Esophagus muscularis mucosa (tissue), 4 donors: ENCODE data around the gene PGAM1. TPM values are rescaled to one million over a fixed set of nuclear protein-coding genes. Genes with fewer than 3 reads are reported as not detected.

Experiments
- DNase-seq: peaks from one replicate; pipeline ENCODE4 v3.0.0-alpha.2; 2017; ENCODE audit errors: extremely low spot score
- H3K27ac ChIP-seq, 4 donors: fragments of 200-600 bp; sonication (generic); replicated peaks in 1 of 4; 1 replicate in 3 of 4; 2 replicates in 1 of 4; pipeline ENCODE4 v1.5.1; 2016 to 2019; ENCODE audit warnings: mild to moderate bottlenecking in 1 of 4
- H3K27me3 ChIP-seq, 4 donors: fragments of 200-600 bp; sonication (generic); one replicate each; pipeline versions ENCODE4 v1.5.1 to v1.6.0; 2016 to 2019
- H3K36me3 ChIP-seq, 4 donors: fragments of 200-600 bp; sonication (generic); one replicate each; pipeline ENCODE4 v1.5.1; 2016 to 2019
- H3K4me1 ChIP-seq, 4 donors: fragments of 200-600 bp; sonication (generic); one replicate each; pipeline ENCODE4 v1.5.1; 2016 to 2019
- H3K4me3 ChIP-seq, 4 donors: fragments of 200-600 bp; sonication (generic); 1 replicate in 2 of 4; 2 replicates in 2 of 4; pipeline ENCODE4 v1.5.1; 2016 to 2019; ENCODE audit warnings: mild to moderate bottlenecking in 4 of 4, moderate library complexity in 1 of 4
- H3K9me3 ChIP-seq, 4 donors: fragments of 200-600 bp; sonication (generic); 1 replicate in 3 of 4; 2 replicates in 1 of 4; pipeline ENCODE4 v1.5.1; 2016 to 2019
- CTCF ChIP-seq, 3 experiments: fragments of 200-600 bp in 2 of 3; fragments of 450-650 bp in 1 of 3; sonication (generic) in 2 of 3; IDR thresholded peaks; one replicate each; pipeline ENCODE4 v1.5.1; 2017 to 2019; ENCODE audit warnings: antibody characterized with exemption in 3 of 3, mild to moderate bottlenecking in 2 of 3, moderate library complexity in 1 of 3
- EP300 ChIP-seq: sonication (generic); formaldehyde crosslinking; IDR thresholded peaks from one replicate; pipeline ENCODE4 v1.6.1; 2017; ENCODE audit warnings: antibody characterized with exemption
- POLR2A ChIP-seq: fragments of 450-650 bp; IDR thresholded peaks from one replicate; pipeline ENCODE4 v1.6.1; 2017; ENCODE audit warnings: antibody characterized with exemption, moderate library complexity, mild to moderate bottlenecking, low read depth
- POLR2AphosphoS5 ChIP-seq, 2 donors: sonication (generic); formaldehyde crosslinking; IDR thresholded peaks; one replicate each; pipeline ENCODE4 v1.6.1; 2017; ENCODE audit warnings: antibody characterized with exemption in 2 of 2
- WGBS: methylation state at CpG from one replicate; pipeline ENCODE4 v1.1.5; 2018; 5-methylcytosine and 5-hydroxymethylcytosine counted together
- intact Hi-C: fragments of 100-400 bp; cut with DNase I; formaldehyde crosslinking; loops from one replicate; pipeline ENCODE4 v1.15.1; 2023
- total RNA-seq, 4 donors: library from RNA; depleted of rRNA; stranded (reverse); fragments of >200 nt; gene quantifications; one replicate each; pipeline versions ENCODE4 v1.1.0 to v1.2.1, GENCODE V29; 2016

Gene PGAM1
- total RNA-seq, 4 donors from 2014 or later = 282 to 381 (median 321) TPM

- Histone ChIP-seq H3K36me3 (peaks cover 23 to 43% (median 36%) of the 10 kb centered on the region in 4 donors), H3K27ac (peak overlapping the region in 3 of 4 donors; percentile 5 to 95 (median 93)), H3K27me3 (no peaks in the 10 kb centered on the region), H3K4me1 (peaks cover 23 to 39% (median 35%) of the 10 kb centered on the region in 4 donors), H3K4me3 (peak overlapping the region in 1 of 4 donors; percentile 13), H3K9me3 (no peaks in the 10 kb centered on the region)
- intact Hi-C loops = no loop called here
- TF ChIP-seq POLR2AphosphoS5 (IDR thresholded peaks at IDR 0.05) (no peak), EP300 (no peak), CTCF (IDR thresholded peaks at IDR 0.05) (no peak), POLR2A (no peak)
- 69% methylated on average over 4 of the region's 4 CpGs for WGBS
- no peak for DNase-seq
These were observed 2.6 kb downstream of the PGAM1 start for GRCh38 chr10:97428572-97428981.

GRCh38 chr10:97434055-97434454 lies 8.1 kb downstream of the PGAM1 start:
- intact Hi-C loops = no loop called here
- Histone ChIP-seq H3K36me3 (peaks cover 44 to 91% (median 87%) of the 10 kb centered on the region in 4 donors), H3K4me1 (no peaks in the 10 kb centered on the region), H3K27ac (no peak overlapping the region), H3K9me3 (no peaks in the 10 kb centered on the region), H3K4me3 (no peak overlapping the region), H3K27me3 (no peaks in the 10 kb centered on the region)
- no peak for DNase-seq
- TF ChIP-seq POLR2A (no peak), CTCF (IDR thresholded peaks at IDR 0.05) (no peak), POLR2AphosphoS5 (IDR thresholded peaks at IDR 0.05) (no peak), EP300 (no peak)

- Histone ChIP-seq H3K36me3 (peaks cover 44 to 91% (median 89%) of the 10 kb centered on the region in 4 donors), H3K27ac (no peak overlapping the region), H3K27me3 (no peaks in the 10 kb centered on the region), H3K9me3 (no peaks in the 10 kb centered on the region), H3K4me1 (no peaks in the 10 kb centered on the region), H3K4me3 (no peak overlapping the region)
- intact Hi-C loops = no loop called here
- TF ChIP-seq EP300 (no peak), POLR2A (no peak), CTCF (IDR thresholded peaks at IDR 0.05) (no peak), POLR2AphosphoS5 (IDR thresholded peaks at IDR 0.05) (no peak)
- DNase-seq = no peak
- no CpG with 5 or more reads among the region's 1 CpG for WGBS
These were observed 8.6 kb downstream of the PGAM1 start for GRCh38 chr10:97434557-97434956.

GRCh38 chr10:97435211-97435610 lies 9.2 kb downstream of the PGAM1 start:
- WGBS = 91% methylated on average over 6 of the region's 6 CpGs
- Histone ChIP-seq H3K9me3 (no peaks in the 10 kb centered on the region), H3K27me3 (no peaks in the 10 kb centered on the region), H3K4me1 (no peaks in the 10 kb centered on the region), H3K36me3 (peaks cover 48 to 92% (median 88%) of the 10 kb centered on the region in 4 donors), H3K27ac (no peak overlapping the region), H3K4me3 (no peak overlapping the region)
- DNase-seq = no peak
- intact Hi-C loops = no loop called here
- TF ChIP-seq EP300 = no peak
- no peak for TF ChIP-seq POLR2AphosphoS5 (IDR thresholded peaks at IDR 0.05)
- no peak for TF ChIP-seq CTCF (IDR thresholded peaks at IDR 0.05)
- no peak for TF ChIP-seq POLR2A

- no peaks in the 10 kb centered on the region for H3K9me3 ChIP-seq
- H3K36me3 ChIP-seq = peaks cover 22 to 59% (median 47%) of the 10 kb centered on the region in 4 donors
- no peaks in the 10 kb centered on the region for H3K27me3 ChIP-seq
- WGBS = 91% methylated on average over 1 of the region's 1 CpG
- intact Hi-C loops = no loop called here
- no peak overlapping the region for H3K27ac ChIP-seq
- H3K4me3 ChIP-seq = no peak overlapping the region
- TF ChIP-seq POLR2AphosphoS5 (IDR thresholded peaks at IDR 0.05) (no peak), EP300 (no peak), CTCF (IDR thresholded peaks at IDR 0.05) (no peak), POLR2A (no peak)
- DNase-seq = no peak
- peaks cover 15 to 25% (median 23%) of the 10 kb centered on the region in 4 donors for H3K4me1 ChIP-seq
These were observed 16.3 kb downstream of the PGAM1 start for GRCh38 chr10:97442277-97442676.
